Liver (tissue), 9 donors: Measurements from ENCODE around the gene LRMDA. TPM values are rescaled to one million over a fixed set of nuclear protein-coding genes. Genes with fewer than 3 reads are reported as not detected.

Experiments
- DNase-seq: peaks from one replicate; pipeline ENCODE4 v3.0.0-alpha.2; 2017; ENCODE audit warnings: low spot score
- H3K27ac ChIP-seq, 2 donors: one replicate each; pipeline ENCODE4 v1.7.0; 2013; ENCODE audit warnings: inconsistent platforms in 2 of 2, low read length in 2 of 2, control low read depth in 1 of 2, low read depth in 1 of 2, mild to moderate bottlenecking in 1 of 2
- H3K27me3 ChIP-seq, 4 donors: one replicate each; pipeline versions ENCODE4 v1.6.1 to v1.7.0; 2013; ENCODE audit warnings: low read length in 3 of 4, inconsistent platforms in 1 of 4, mild to moderate bottlenecking in 1 of 4, moderate library complexity in 1 of 4; ENCODE audit not compliant: control insufficient read depth in 4 of 4, insufficient read depth in 4 of 4
- H3K36me3 ChIP-seq, 4 donors: one replicate each; pipeline versions ENCODE4 v1.6.1 to v1.7.0; 2013; ENCODE audit warnings: low read length in 3 of 4, mild to moderate bottlenecking in 3 of 4, low read depth in 1 of 4, moderate library complexity in 1 of 4; ENCODE audit not compliant: control insufficient read depth in 4 of 4, insufficient read depth in 3 of 4
- H3K4me1 ChIP-seq, 4 donors: one replicate each; pipeline versions ENCODE4 v1.6.1 to v1.7.0; 2013; ENCODE audit warnings: low read length in 3 of 4, mild to moderate bottlenecking in 3 of 4, moderate library complexity in 1 of 4; ENCODE audit not compliant: control insufficient read depth in 4 of 4, insufficient read depth in 4 of 4
- H3K4me3 ChIP-seq, 3 donors: one replicate each; pipeline versions ENCODE4 v1.6.1 to v1.7.0; 2013; ENCODE audit warnings: low read length in 3 of 3, control low read depth in 1 of 3, low read depth in 1 of 3, mild to moderate bottlenecking in 1 of 3
- H3K9ac ChIP-seq, 2 donors: one replicate each; pipeline ENCODE4 v1.7.0; 2013; ENCODE audit warnings: low read length in 2 of 2, mild to moderate bottlenecking in 2 of 2, moderate library complexity in 2 of 2, control low read depth in 1 of 2, low read depth in 1 of 2
- H3K9me3 ChIP-seq, 4 donors: one replicate each; pipeline versions ENCODE4 v1.6.1 to v1.7.0; 2013; ENCODE audit warnings: low read length in 3 of 4; ENCODE audit not compliant: control insufficient read depth in 4 of 4
- ATF3 ChIP-seq: IDR thresholded peaks from 2 replicates; pipeline ENCODE4 v1.6.1; 2016; ENCODE audit warnings: antibody characterized with exemption
- EGR1 ChIP-seq, 2 donors: IDR thresholded peaks; 2 replicates each; pipeline ENCODE4 v1.6.1; 2016 to 2018; ENCODE audit warnings: antibody characterized with exemption in 2 of 2, low read depth in 2 of 2
- FOXA1 ChIP-seq: IDR thresholded peaks from 2 replicates; pipeline ENCODE4 v1.6.1; 2016; ENCODE audit warnings: antibody characterized with exemption
- FOXA2 ChIP-seq: IDR thresholded peaks from 2 replicates; pipeline ENCODE4 v1.6.1; 2016; ENCODE audit warnings: antibody characterized with exemption
- GABPA ChIP-seq, 2 donors: IDR thresholded peaks in 1 of 2; conservative IDR thresholded peaks in 1 of 2; 2 replicates each; pipeline ENCODE4 v1.6.1; 2016; ENCODE audit warnings: antibody characterized with exemption in 2 of 2, mild to moderate bottlenecking in 1 of 2, moderate library complexity in 1 of 2
- HNF4A ChIP-seq, 2 donors: conservative IDR thresholded peaks; 2 replicates each; pipeline ENCODE4 v1.6.1; 2016; ENCODE audit warnings: antibody characterized with exemption in 2 of 2, mild to moderate bottlenecking in 2 of 2
- HNF4G ChIP-seq: IDR thresholded peaks from 2 replicates; pipeline ENCODE4 v1.6.1; 2016; ENCODE audit warnings: antibody characterized with exemption
- JUND ChIP-seq, 2 donors: IDR thresholded peaks; 2 replicates each; pipeline ENCODE4 v1.6.1; 2016; ENCODE audit warnings: antibody characterized with exemption in 2 of 2
- NR2F2 ChIP-seq: IDR thresholded peaks from 2 replicates; pipeline ENCODE4 v1.6.1; 2016; ENCODE audit warnings: antibody characterized with exemption
- RAD21 ChIP-seq, 2 donors: IDR thresholded peaks; 2 replicates each; pipeline ENCODE4 v1.6.1; 2016; ENCODE audit warnings: antibody characterized with exemption in 2 of 2, mild to moderate bottlenecking in 2 of 2
- RXRA ChIP-seq, 2 donors: IDR thresholded peaks; 2 replicates each; pipeline ENCODE4 v1.6.1; 2017 to 2018; ENCODE audit warnings: antibody characterized with exemption in 2 of 2, mild to moderate bottlenecking in 1 of 2
- SP1 ChIP-seq: IDR thresholded peaks from 2 replicates; pipeline ENCODE4 v1.6.1; 2018; ENCODE audit warnings: antibody characterized with exemption, mild to moderate bottlenecking
- TAF1 ChIP-seq: conservative IDR thresholded peaks from 2 replicates; pipeline ENCODE4 v1.6.1; 2016; ENCODE audit warnings: antibody characterized with exemption, mild to moderate bottlenecking
- YY1 ChIP-seq: IDR thresholded peaks from 2 replicates; pipeline ENCODE4 v1.6.1; 2016; ENCODE audit warnings: antibody characterized with exemption, mild to moderate bottlenecking
- WGBS: extraction: QIAGEN DNeasy Blood & Tissue Kit; methylation state at CpG from one replicate; pipeline ENCODE4 v1.1.7; 2013; 5-methylcytosine and 5-hydroxymethylcytosine counted together
- polyA plus RNA-seq, 2 donors: library from polyadenylated mRNA; stranded (reverse) in 1 of 2; unstranded in 1 of 2; fragments of 200-250 nt in 1 of 2; fragments of >200 nt in 1 of 2; fragmentation: Nextera tagmentation in 1 of 2; extraction: Ambion mirVana in 1 of 2; gene quantifications; one replicate each; pipeline versions ENCODE4 v1.2.1 to v1.2.3, GENCODE V29; 2013 to 2015
- total RNA-seq, 2 donors: library from RNA; depleted of rRNA; stranded (reverse); fragments of >200 nt; gene quantifications; one replicate each; pipeline ENCODE4 v1.2.3, GENCODE V29; 2014
- TF ChIP-seq, protein P1 (sequence below): IDR thresholded peaks from 2 replicates; pipeline ENCODE4 v1.6.1; 2016; ENCODE audit warnings: antibody characterized with exemption
- TF ChIP-seq, protein P2 (sequence below): IDR thresholded peaks from 2 replicates; pipeline ENCODE4 v1.6.1; 2016; ENCODE audit warnings: antibody characterized with exemption
- TF ChIP-seq, protein P3 (sequence below): IDR thresholded peaks from 2 replicates; pipeline ENCODE4 v1.6.1; 2016; ENCODE audit warnings: antibody characterized with exemption, mild to moderate bottlenecking
- TF ChIP-seq, protein P4 (sequence below): fragments of 150-350 bp; IDR thresholded peaks from 2 replicates; pipeline ENCODE4 v1.5.1; 2017; ENCODE audit warnings: improper control_type of control experiment, low read depth, low read length; ENCODE audit not compliant: missing input control
- donor health status: healthy.
- donor health status: healthy.
- donor health status: healthy.
- donor health status: healthy.
- donor health status: healthy.

Gene LRMDA
- total and polyA plus RNA-seq, 4 donors: 7.9 to 15.8 (median 11.3) TPM

- no peak overlapping the region for H3K27ac ChIP-seq
- no peak overlapping the region for H3K9ac ChIP-seq
- no peaks in the 10 kb centered on the region for H3K9me3 ChIP-seq
- TF ChIP-seq GABPA (IDR thresholded peaks at IDR 0.05 in 1 of 2, conservative IDR thresholded peaks at IDR 0.05 in 1 of 2) (no peak), SP1 (no peak), RAD21 (IDR thresholded peaks at IDR 0.05) (no peak), HNF4G (no peak), FOXA1 (no peak), YY1 (no peak), ATF3 (no peak), HNF4A (conservative IDR thresholded peaks at IDR 0.05) (no peak), NR2F2 (no peak), EGR1 (IDR thresholded peaks at IDR 0.05; ENCODE audit: low read depth in 2 of 2) (no peak), RXRA (IDR thresholded peaks at IDR 0.05) (no peak), JUND (IDR thresholded peaks at IDR 0.05) (no peak), TAF1 (no peak), FOXA2 (no peak)
- TF ChIP-seq, protein P1, sequence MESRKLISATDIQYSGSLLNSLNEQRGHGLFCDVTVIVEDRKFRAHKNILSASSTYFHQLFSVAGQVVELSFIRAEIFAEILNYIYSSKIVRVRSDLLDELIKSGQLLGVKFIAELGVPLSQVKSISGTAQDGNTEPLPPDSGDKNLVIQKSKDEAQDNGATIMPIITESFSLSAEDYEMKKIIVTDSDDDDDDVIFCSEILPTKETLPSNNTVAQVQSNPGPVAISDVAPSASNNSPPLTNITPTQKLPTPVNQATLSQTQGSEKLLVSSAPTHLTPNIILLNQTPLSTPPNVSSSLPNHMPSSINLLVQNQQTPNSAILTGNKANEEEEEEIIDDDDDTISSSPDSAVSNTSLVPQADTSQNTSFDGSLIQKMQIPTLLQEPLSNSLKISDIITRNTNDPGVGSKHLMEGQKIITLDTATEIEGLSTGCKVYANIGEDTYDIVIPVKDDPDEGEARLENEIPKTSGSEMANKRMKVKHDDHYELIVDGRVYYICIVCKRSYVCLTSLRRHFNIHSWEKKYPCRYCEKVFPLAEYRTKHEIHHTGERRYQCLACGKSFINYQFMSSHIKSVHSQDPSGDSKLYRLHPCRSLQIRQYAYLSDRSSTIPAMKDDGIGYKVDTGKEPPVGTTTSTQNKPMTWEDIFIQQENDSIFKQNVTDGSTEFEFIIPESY: no peak
- TF ChIP-seq, protein P2, sequence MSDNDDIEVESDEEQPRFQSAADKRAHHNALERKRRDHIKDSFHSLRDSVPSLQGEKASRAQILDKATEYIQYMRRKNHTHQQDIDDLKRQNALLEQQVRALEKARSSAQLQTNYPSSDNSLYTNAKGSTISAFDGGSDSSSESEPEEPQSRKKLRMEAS: no peak
- TF ChIP-seq, protein P3, sequence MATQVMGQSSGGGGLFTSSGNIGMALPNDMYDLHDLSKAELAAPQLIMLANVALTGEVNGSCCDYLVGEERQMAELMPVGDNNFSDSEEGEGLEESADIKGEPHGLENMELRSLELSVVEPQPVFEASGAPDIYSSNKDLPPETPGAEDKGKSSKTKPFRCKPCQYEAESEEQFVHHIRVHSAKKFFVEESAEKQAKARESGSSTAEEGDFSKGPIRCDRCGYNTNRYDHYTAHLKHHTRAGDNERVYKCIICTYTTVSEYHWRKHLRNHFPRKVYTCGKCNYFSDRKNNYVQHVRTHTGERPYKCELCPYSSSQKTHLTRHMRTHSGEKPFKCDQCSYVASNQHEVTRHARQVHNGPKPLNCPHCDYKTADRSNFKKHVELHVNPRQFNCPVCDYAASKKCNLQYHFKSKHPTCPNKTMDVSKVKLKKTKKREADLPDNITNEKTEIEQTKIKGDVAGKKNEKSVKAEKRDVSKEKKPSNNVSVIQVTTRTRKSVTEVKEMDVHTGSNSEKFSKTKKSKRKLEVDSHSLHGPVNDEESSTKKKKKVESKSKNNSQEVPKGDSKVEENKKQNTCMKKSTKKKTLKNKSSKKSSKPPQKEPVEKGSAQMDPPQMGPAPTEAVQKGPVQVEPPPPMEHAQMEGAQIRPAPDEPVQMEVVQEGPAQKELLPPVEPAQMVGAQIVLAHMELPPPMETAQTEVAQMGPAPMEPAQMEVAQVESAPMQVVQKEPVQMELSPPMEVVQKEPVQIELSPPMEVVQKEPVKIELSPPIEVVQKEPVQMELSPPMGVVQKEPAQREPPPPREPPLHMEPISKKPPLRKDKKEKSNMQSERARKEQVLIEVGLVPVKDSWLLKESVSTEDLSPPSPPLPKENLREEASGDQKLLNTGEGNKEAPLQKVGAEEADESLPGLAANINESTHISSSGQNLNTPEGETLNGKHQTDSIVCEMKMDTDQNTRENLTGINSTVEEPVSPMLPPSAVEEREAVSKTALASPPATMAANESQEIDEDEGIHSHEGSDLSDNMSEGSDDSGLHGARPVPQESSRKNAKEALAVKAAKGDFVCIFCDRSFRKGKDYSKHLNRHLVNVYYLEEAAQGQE: no peak
- TF ChIP-seq, protein P4, sequence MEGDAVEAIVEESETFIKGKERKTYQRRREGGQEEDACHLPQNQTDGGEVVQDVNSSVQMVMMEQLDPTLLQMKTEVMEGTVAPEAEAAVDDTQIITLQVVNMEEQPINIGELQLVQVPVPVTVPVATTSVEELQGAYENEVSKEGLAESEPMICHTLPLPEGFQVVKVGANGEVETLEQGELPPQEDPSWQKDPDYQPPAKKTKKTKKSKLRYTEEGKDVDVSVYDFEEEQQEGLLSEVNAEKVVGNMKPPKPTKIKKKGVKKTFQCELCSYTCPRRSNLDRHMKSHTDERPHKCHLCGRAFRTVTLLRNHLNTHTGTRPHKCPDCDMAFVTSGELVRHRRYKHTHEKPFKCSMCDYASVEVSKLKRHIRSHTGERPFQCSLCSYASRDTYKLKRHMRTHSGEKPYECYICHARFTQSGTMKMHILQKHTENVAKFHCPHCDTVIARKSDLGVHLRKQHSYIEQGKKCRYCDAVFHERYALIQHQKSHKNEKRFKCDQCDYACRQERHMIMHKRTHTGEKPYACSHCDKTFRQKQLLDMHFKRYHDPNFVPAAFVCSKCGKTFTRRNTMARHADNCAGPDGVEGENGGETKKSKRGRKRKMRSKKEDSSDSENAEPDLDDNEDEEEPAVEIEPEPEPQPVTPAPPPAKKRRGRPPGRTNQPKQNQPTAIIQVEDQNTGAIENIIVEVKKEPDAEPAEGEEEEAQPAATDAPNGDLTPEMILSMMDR: no peak
- no peak for DNase-seq
- H3K4me1 ChIP-seq: peaks cover 0 to 13% (median 6%) of the 10 kb centered on the region in 4 donors
- H3K4me3 ChIP-seq: no peak overlapping the region
- WGBS: 94% methylated on average over 9 of the region's 9 CpGs
- H3K36me3 ChIP-seq: no peaks in the 10 kb centered on the region
- H3K27me3 ChIP-seq: no peaks in the 10 kb centered on the region
Measured at GRCh38 chr10:75707080-75707840, 275.8 kb downstream of the LRMDA start.
